ENCODE measurements around the gene RMDN3. TPM values are rescaled to one million over a fixed set of nuclear protein-coding genes. Genes with fewer than 3 reads are reported as not detected.

The RMDN3 gene
- total and polyA plus RNA-seq, 2 of the 13 experiments (the other 11 are each of a cell fraction or from before 2014, with no cell fraction given), result 16.8 to 19.5 TPM

- 95% methylated on average over 1 of the region's 1 CpG for WGBS (ENCODE audit: low lambda C conversion rate)
- H2AFZ ChIP-seq (ENCODE audit: low read length), result no peak overlapping the region
- H3K4me1 ChIP-seq (ENCODE audit: insufficient read depth, low read length), result peaks cover 32% of the 10 kb centered on the region
- no peak overlapping the region for H3K9ac ChIP-seq (ENCODE audit: insufficient read depth, low read depth, low read length)
- FAIRE-seq (no peak), ATAC-seq (no peak), DNase-seq (ENCODE audit: low spot score) (no peak)
- no peaks in the 10 kb centered on the region; a peak in 1 of 5 replicates for H3K27me3 ChIP-seq (ENCODE audit: control insufficient read depth in 1 of 2, insufficient read depth in 2 of 2, low read length in 2 of 2)
- no peak overlapping the region for H3K4me3 ChIP-seq (replicated peaks in 1 of 3; ENCODE audit: insufficient read depth in 1 of 3, low read depth in 2 of 3, low read length in 3 of 3)
- no peaks in the 10 kb centered on the region for H3K9me3 ChIP-seq (ENCODE audit: low read length)
- intact Hi-C loops (cut with micrococcal nuclease; ENCODE audit: unreplicated experiment) (no loop called here), in situ Hi-C loops (cut with HindIII; ENCODE audit: extremely low pct_ligation_motif_present, low pct_unique_long_range_greater_than_20kb) (no loop called here)
- POLR2A ChIA-PET, result interaction anchor here (1.2 kb wide), 1 partner anchor 55 kb away, joined by 4 read pairs; no protein-coding TSS in a partner anchor
- H3K36me3 ChIP-seq (replicated peaks in 1 of 2; ENCODE audit: control insufficient read depth in 1 of 2, insufficient read depth in 2 of 2, low read length in 2 of 2), result no peaks in the 10 kb centered on the region
- BruUV-seq (replicated peaks), result no TSS peak
- H3K79me2 ChIP-seq (ENCODE audit: insufficient read depth, low read length), result peaks cover 23% of the 10 kb centered on the region
- CTCF ChIA-PET (ENCODE audit: low intra/inter-chr PET ratio, low total read pairs), result no interaction called here
- TF ChIP-seq ZNF446 (CRISPR knock-in tag; IDR thresholded peaks at IDR 0.05) (no peak), ZBTB46 (CRISPR knock-in tag; IDR thresholded peaks at IDR 0.05; ENCODE audit: borderline replicate concordance) (no peak), CTCF (CRISPR knock-in tag; IDR thresholded peaks at IDR 0.05) (0 out of 2 replicates have a peak, but pooled peaks have one; percentile 15), MTF1 (CRISPR knock-in tag; IDR thresholded peaks at IDR 0.05) (no peak), ZNF629 (CRISPR knock-in tag; conservative IDR thresholded peaks at IDR 0.05) (peak; percentile 23; the same call in 1 of the 2 replicates), HNRNPH1 (optimal IDR thresholded peaks at IDR 0.05; ENCODE audit: low read depth, low read length) (no peak), ZSCAN21 (CRISPR knock-in tag; IDR thresholded peaks at IDR 0.05; ENCODE audit: borderline replicate concordance) (no peak)
- no peak overlapping the region for H3K4me2 ChIP-seq (ENCODE audit: low read depth, low read length)
- no peaks in the 10 kb centered on the region for H4K20me1 ChIP-seq (ENCODE audit: insufficient read depth, low read length)
- H3K27ac ChIP-seq (ENCODE audit: extremely low read length, insufficient read depth, low read length), result no peak overlapping the region
These were observed 48.6 kb upstream of the RMDN3 start for GRCh38 chr15:40803688-40804087.

Measured in HepG2 (cell line).